ENCODE data around the gene UGT2B10.

Gene UGT2B10

GRCh38 chr4:68871809-68872642 is 56.2 kb downstream of the UGT2B10 start:
- no peak for DNase-seq (ENCODE audit: low read depth in 3 of 3)

DNA sequence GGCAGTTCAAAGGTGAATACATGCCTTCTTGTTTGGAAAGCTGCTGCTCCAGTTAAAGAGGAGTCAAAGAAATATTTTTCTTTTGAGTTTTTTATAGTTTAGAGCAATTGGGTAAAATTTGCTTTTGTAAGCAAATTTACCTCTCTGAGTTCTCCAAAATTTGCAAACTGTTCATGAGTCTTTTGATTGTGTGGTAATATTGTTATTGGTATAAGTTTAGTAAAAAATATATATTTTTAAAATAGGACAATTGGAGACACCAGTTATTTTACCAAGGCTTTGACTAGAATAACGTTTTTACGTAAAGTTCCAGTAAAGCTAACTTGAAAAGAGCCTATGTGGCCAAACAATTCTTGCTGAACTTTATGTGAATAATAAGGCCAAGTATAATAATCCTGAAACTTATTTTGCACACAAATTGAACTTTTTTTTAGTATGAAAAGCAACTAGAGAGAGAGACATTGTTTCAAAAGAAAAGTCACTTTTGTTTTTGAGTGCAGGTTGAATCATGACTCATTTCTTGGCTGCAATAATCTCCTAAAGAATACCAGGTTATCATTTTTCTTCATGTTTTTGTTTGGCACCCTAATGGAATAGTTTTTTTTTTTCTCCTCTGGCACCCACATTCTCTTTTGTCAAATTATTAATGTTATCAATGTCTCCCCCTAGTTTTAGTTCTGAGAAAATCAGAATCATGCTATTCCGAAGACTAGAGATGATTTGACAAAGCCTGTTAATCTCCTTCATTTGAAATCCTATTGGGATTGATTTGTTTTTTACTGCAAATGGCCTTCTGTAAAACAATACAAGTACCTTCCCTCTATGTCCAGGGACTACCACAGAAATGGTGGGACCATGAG is 57.1 kb downstream of the UGT2B10 start:
- DNase-seq (ENCODE audit: low read depth in 3 of 3) = no peak

GRCh38 chr4:68874507-68874906 is 58.7 kb downstream of the UGT2B10 start:
- no peak for DNase-seq (ENCODE audit: low read depth in 3 of 3)

- no peak for DNase-seq (ENCODE audit: low read depth in 3 of 3)
These were observed 61.8 kb downstream of the UGT2B10 start for GRCh38 chr4:68877555-68877954.

GRCh38 chr4:68878048-68878447 is 62.3 kb downstream of the UGT2B10 start:
- no peak for DNase-seq (ENCODE audit: low read depth in 3 of 3)

Data from stimulated activated CD4-positive, alpha-beta T cell treated with anti-CD3 and anti-CD28 coated beads, TNF-alpha, amount 100 ng/mL, for 4 hours (primary cell).